Neural cell (in vitro differentiated cells): ENCODE measurements around the gene ITPK1.

ENCODE experiments used
- EP300 ChIP-seq: fragments of 450-650 bp; conservative IDR thresholded peaks from 2 replicates; pipeline ENCODE4 v1.6.1; 2014; ENCODE audit warnings: antibody characterized with exemption, mild to moderate bottlenecking, moderate library complexity; ENCODE audit not compliant: poor library complexity, severe bottlenecking
- EZH2 ChIP-seq: fragments of 200-600, 300-800 bp; shearing (Covaris generic), sonication (generic); IDR thresholded peaks from 2 replicates; pipeline ENCODE4 v1.6.1; 2014; ENCODE audit warnings: antibody characterized with exemption, low read length, borderline replicate concordance, mild to moderate bottlenecking; ENCODE audit not compliant: insufficient read depth, poor library complexity, severe bottlenecking
- REST ChIP-seq: IDR thresholded peaks from 2 replicates; pipeline ENCODE4 v1.6.1; 2012; ENCODE audit warnings: borderline replicate concordance
- SMC3 ChIP-seq: fragments of 450-650 bp; conservative IDR thresholded peaks from 2 replicates; pipeline ENCODE4 v1.6.1; 2014; ENCODE audit warnings: antibody characterized with exemption, mild to moderate bottlenecking, moderate library complexity; ENCODE audit not compliant: poor library complexity
- TAF1 ChIP-seq: IDR thresholded peaks from 2 replicates; pipeline ENCODE4 v1.6.1; 2012; ENCODE audit warnings: low read depth
- TF ChIP-seq, protein P1 (sequence below): fragments of 450-650 bp; IDR thresholded peaks from 2 replicates; pipeline ENCODE4 v1.5.1; 2014; ENCODE audit warnings: antibody characterized with exemption, mild to moderate bottlenecking, moderate library complexity; ENCODE audit not compliant: poor library complexity, severe bottlenecking

DNA sequence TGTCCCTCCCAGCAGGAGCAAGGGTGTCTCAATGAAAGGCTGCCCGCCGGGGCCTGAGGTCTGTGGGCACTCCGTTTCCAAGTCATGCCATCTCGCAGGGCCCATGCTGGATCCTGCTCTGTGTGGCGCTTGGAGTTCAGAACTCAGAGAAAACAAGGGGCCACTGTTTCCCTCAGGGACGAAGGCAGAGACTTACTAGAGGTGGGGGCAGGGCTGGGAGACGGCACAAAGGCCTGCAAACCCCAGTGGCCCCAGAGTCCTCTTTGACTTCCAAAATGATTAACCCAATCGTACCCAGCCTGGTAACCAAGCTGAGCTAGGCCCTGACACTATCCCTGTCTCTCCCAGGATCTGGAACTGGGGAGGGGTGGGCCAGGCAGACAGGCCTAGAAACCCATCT, 95.8 kb downstream of the ITPK1 start:
- TF ChIP-seq, protein P1, sequence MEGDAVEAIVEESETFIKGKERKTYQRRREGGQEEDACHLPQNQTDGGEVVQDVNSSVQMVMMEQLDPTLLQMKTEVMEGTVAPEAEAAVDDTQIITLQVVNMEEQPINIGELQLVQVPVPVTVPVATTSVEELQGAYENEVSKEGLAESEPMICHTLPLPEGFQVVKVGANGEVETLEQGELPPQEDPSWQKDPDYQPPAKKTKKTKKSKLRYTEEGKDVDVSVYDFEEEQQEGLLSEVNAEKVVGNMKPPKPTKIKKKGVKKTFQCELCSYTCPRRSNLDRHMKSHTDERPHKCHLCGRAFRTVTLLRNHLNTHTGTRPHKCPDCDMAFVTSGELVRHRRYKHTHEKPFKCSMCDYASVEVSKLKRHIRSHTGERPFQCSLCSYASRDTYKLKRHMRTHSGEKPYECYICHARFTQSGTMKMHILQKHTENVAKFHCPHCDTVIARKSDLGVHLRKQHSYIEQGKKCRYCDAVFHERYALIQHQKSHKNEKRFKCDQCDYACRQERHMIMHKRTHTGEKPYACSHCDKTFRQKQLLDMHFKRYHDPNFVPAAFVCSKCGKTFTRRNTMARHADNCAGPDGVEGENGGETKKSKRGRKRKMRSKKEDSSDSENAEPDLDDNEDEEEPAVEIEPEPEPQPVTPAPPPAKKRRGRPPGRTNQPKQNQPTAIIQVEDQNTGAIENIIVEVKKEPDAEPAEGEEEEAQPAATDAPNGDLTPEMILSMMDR = no peak
- TF ChIP-seq EP300 (no peak), REST (no peak), EZH2 (no peak), SMC3 (no peak), TAF1 (no peak)
